SU-DHL-6 (cell line): ENCODE results near the gene F8.

Experiments used
- CTCF ChIP-seq: fragments of 200-600 bp; sonication (generic); IDR thresholded peaks from one replicate; pipeline ENCODE4 v1.5.1; 2017; ENCODE audit warnings: antibody characterized with exemption, mild to moderate bottlenecking, low read length, moderate library complexity; ENCODE audit not compliant: insufficient read depth, poor library complexity, severe bottlenecking
- EZH2phosphoT487 ChIP-seq: fragments of 200-600 bp; sonication (generic), shearing (Covaris generic); conservative IDR thresholded peaks from 2 replicates; pipeline ENCODE4 v1.6.1; 2018; ENCODE audit warnings: mild to moderate bottlenecking, antibody characterized with exemption, low read length, moderate library complexity, mixed read lengths

- no peak for TF ChIP-seq CTCF
- no peak for TF ChIP-seq EZH2phosphoT487
Measured at GRCh38 chrX:155028129-155028528, 5.6 kb upstream of the F8 start.
